ENCODE results near the gene EGFR. TPM values are rescaled to one million over a fixed set of nuclear protein-coding genes. Genes with fewer than 3 reads are reported as not detected.

Gene EGFR
- polyA plus RNA-seq, 2 of the 4 experiments (the other 2 are of a cell fraction) = 59.5 to 63.8 TPM

DNA sequence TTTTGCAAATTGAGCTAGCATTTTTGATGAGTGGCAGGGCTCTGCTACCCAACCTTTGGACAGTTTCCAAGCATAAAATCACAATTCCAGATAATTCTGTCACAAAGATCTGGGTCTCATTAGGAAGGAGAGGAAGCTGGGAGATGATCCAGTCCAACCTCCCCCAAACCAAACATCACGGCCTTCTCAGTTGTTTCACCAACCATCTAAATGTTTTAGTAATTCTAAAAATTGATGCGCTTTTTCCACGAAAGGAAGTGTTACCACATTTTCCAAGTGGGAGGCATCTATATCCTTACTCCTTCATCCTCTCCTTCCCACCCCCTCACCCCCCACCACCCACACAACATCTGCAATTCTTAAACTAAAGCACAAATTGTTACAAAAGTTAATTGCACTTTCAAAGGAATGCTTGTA lies 108.3 kb downstream of the EGFR start:
- FAIRE-seq = no peak

DNA sequence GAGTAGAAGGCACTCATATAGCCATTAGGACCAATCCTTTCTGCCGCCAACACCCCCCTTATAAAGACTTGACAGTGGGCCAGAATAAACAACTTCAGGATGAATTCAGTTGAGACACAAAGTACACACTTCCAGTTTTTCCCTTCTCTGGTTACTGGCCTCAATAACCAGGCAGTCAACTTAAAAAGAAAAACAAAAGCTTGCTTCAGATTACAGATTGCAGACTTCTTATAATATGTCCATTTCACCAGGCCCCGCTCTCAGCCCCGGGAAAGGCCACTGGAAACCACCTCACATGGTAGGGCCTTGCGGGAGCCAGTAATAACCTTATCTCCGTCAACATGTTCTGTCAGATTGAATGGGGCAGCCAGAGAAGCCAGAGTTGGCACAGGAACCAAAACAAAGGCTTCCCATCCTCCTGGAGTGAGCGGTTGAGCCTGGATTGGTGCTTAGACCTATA lies 108.8 kb downstream of the EGFR start:
- no peak for ATAC-seq
- CTCF ChIA-PET = interaction anchor here (1.6 to 2.6 kb wide), 2 partner anchors 127 to 354 kb away, joined by 4 to 17 read pairs; no protein-coding TSS in a partner anchor
- POLR2A ChIA-PET = no interaction called here
- DNase-seq (ENCODE audit: low read depth in 1 of 2, low spot score in 1 of 2) = no peak
- Histone ChIP-seq H3K27ac (peak overlapping the region; percentile 67 to 93), H3K4me3 (no peak overlapping the region), H3K4me1 (peaks cover 84% of the 10 kb centered on the region), H3K4me2 (peak overlapping the region; percentile 79), H3K9me3 (no peaks in the 10 kb centered on the region)
- FAIRE-seq = no peak
- no peak for TF ChIP-seq RFX5 (IDR thresholded peaks at IDR 0.05)
- 55% methylated on average over 6 of the region's 6 CpGs for WGBS (ENCODE audit: missing lambda C conversion rate)

More for the DNA sequence above, 108.3 kb downstream of the EGFR start:
- H3K4me1 ChIP-seq = peaks cover 80% of the 10 kb centered on the region
- ChIA-PET POLR2A (no interaction called here), CTCF (interaction anchor here (1.6 to 2.6 kb wide), 2 partner anchors 128 to 354 kb away, joined by 4 to 17 read pairs; no protein-coding TSS in a partner anchor)
- ATAC-seq (no peak), DNase-seq (ENCODE audit: low read depth in 1 of 2, low spot score in 1 of 2) (no peak)
- 91% methylated on average over 3 of the region's 3 CpGs for WGBS (ENCODE audit: missing lambda C conversion rate)
- peak overlapping the region; percentile 67 to 93; a peak in 4 of 6 replicates for H3K27ac ChIP-seq
- no peaks in the 10 kb centered on the region for H3K9me3 ChIP-seq
- no peak for TF ChIP-seq ZFP36 (IDR thresholded peaks at IDR 0.05; ENCODE audit: borderline replicate concordance, partially characterized antibody)
- TF ChIP-seq, protein P1, sequence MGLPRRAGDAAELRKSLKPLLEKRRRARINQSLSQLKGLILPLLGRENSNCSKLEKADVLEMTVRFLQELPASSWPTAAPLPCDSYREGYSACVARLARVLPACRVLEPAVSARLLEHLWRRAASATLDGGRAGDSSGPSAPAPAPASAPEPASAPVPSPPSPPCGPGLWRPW (IDR thresholded peaks at IDR 0.05) = no peak
- no peak for TF ChIP-seq ZC3H11A (IDR thresholded peaks at IDR 0.05)
- no peak for TF ChIP-seq CEBPB (IDR thresholded peaks at IDR 0.05)
- TF ChIP-seq POLR2A (IDR thresholded peaks at IDR 0.05; ENCODE audit: low read length) = no peak
- no peak for TF ChIP-seq CBX2 (IDR thresholded peaks at IDR 0.05; ENCODE audit: borderline replicate concordance, low read depth)
- TF ChIP-seq EHF (CRISPR knock-in tag; IDR thresholded peaks at IDR 0.05) = no peak
- no peak for TF ChIP-seq MAFK (IDR thresholded peaks at IDR 0.05; ENCODE audit: partially characterized antibody)
- TF ChIP-seq NPAS2 (CRISPR knock-in tag; IDR thresholded peaks at IDR 0.05; ENCODE audit: borderline replicate concordance) = no peak
- no peak for TF ChIP-seq BHLHE40 (IDR thresholded peaks at IDR 0.05; ENCODE audit: low read depth, low read length)
- TF ChIP-seq KDM5A (IDR thresholded peaks at IDR 0.05) = no peak
- TF ChIP-seq ELK1 (IDR thresholded peaks at IDR 0.05; ENCODE audit: low read depth, low read length) = no peak
- H3K4me2 ChIP-seq = peak overlapping the region; percentile 79
- no peak overlapping the region for H3K4me3 ChIP-seq

- H3K4me2 ChIP-seq = peak overlapping the region; percentile 79
- 21% methylated on average over 6 of the region's 6 CpGs for WGBS (ENCODE audit: missing lambda C conversion rate)
- H3K27ac ChIP-seq = peak overlapping the region; percentile 93 to 98
- no peak for FAIRE-seq
- no peak for ATAC-seq
- no peaks in the 10 kb centered on the region for H3K9me3 ChIP-seq
- no peak for DNase-seq (ENCODE audit: low read depth in 1 of 2, low spot score in 1 of 2)
- H3K4me3 ChIP-seq = no peak overlapping the region
- POLR2A ChIA-PET = interaction anchor here (0.8 to 1.3 kb wide), 2 partner anchors 108 to 340 kb away, joined by 3 read pairs; no protein-coding TSS in a partner anchor
- CTCF ChIA-PET = interaction anchor here (1.0 to 2.6 kb wide), 6 partner anchors 8 to 355 kb away, joined by 3 to 17 read pairs (median 4); no protein-coding TSS in a partner anchor
- peaks cover 93% of the 10 kb centered on the region for H3K4me1 ChIP-seq
- no peak for TF ChIP-seq CBX8 (IDR thresholded peaks at IDR 0.05)
- no peak for TF ChIP-seq HEYL (CRISPR knock-in tag; IDR thresholded peaks at IDR 0.05)
- no peak for TF ChIP-seq ZFP36 (IDR thresholded peaks at IDR 0.05; ENCODE audit: borderline replicate concordance, partially characterized antibody)
- no peak for TF ChIP-seq MAFK (IDR thresholded peaks at IDR 0.05; ENCODE audit: partially characterized antibody)
- no peak for TF ChIP-seq BCL3 (IDR thresholded peaks at IDR 0.05)
- TF ChIP-seq HOXB13 (CRISPR knock-in tag; IDR thresholded peaks at IDR 0.05; ENCODE audit: low read depth) = no peak
- no peak for TF ChIP-seq TP53 (CRISPR knock-in tag; IDR thresholded peaks at IDR 0.05)
- no peak for TF ChIP-seq EHF (CRISPR knock-in tag; IDR thresholded peaks at IDR 0.05)
- TF ChIP-seq, protein P2, sequence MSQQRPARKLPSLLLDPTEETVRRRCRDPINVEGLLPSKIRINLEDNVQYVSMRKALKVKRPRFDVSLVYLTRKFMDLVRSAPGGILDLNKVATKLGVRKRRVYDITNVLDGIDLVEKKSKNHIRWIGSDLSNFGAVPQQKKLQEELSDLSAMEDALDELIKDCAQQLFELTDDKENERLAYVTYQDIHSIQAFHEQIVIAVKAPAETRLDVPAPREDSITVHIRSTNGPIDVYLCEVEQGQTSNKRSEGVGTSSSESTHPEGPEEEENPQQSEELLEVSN (IDR thresholded peaks at IDR 0.05; ENCODE audit: borderline replicate concordance, low read depth) = no peak
- TF ChIP-seq ESRRA (IDR thresholded peaks at IDR 0.05; ENCODE audit: borderline replicate concordance, low read length) = no peak
- TF ChIP-seq CBX2 (IDR thresholded peaks at IDR 0.05; ENCODE audit: borderline replicate concordance, low read depth) = no peak
- no peak for TF ChIP-seq JUNB (IDR thresholded peaks at IDR 0.05)
- no peak for TF ChIP-seq JUN (IDR thresholded peaks at IDR 0.05)
- TF ChIP-seq, protein P3, sequence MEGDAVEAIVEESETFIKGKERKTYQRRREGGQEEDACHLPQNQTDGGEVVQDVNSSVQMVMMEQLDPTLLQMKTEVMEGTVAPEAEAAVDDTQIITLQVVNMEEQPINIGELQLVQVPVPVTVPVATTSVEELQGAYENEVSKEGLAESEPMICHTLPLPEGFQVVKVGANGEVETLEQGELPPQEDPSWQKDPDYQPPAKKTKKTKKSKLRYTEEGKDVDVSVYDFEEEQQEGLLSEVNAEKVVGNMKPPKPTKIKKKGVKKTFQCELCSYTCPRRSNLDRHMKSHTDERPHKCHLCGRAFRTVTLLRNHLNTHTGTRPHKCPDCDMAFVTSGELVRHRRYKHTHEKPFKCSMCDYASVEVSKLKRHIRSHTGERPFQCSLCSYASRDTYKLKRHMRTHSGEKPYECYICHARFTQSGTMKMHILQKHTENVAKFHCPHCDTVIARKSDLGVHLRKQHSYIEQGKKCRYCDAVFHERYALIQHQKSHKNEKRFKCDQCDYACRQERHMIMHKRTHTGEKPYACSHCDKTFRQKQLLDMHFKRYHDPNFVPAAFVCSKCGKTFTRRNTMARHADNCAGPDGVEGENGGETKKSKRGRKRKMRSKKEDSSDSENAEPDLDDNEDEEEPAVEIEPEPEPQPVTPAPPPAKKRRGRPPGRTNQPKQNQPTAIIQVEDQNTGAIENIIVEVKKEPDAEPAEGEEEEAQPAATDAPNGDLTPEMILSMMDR (IDR thresholded peaks at IDR 0.05) = no peak
- no peak for TF ChIP-seq KDM1A (IDR thresholded peaks at IDR 0.05; ENCODE audit: low read depth)
- TF ChIP-seq RARB (CRISPR knock-in tag; IDR thresholded peaks at IDR 0.05) = no peak
- TF ChIP-seq, protein P1 (IDR thresholded peaks at IDR 0.05) = no peak
Observed at GRCh38 chr7:55128693-55129394, 110.0 kb downstream of the EGFR start.

Measured in A549 (cell line).